ENCODE data around the gene ABLIM1. TPM values are rescaled to one million over a fixed set of nuclear protein-coding genes. Genes with fewer than 3 reads are reported as not detected.

The ABLIM1 gene
- total and polyA plus RNA-seq, 10 donors: 11.0 to 59.4 (median 38.7) TPM

- DNase-seq: no peak
- H3K4me1 ChIP-seq: peaks cover 0 to 82% (median 40%) of the 10 kb centered on the region in 6 donors
- H3K36me3 ChIP-seq: no peaks in the 10 kb centered on the region
- no peak overlapping the region for H3K4me3 ChIP-seq
- TF ChIP-seq POLR2A (IDR thresholded peaks at IDR 0.05) (no peak), CTCF (IDR thresholded peaks at IDR 0.05 in 8 of 11, conservative IDR thresholded peaks at IDR 0.05 in 3 of 11) (no peak), POLR2AphosphoS5 (IDR thresholded peaks at IDR 0.05) (no peak)
- no peaks in the 10 kb centered on the region for H3K9me3 ChIP-seq
- WGBS, 5 donors: 81 to 98% (median 90%) methylated on average over 1 of the region's 1 CpG
- peak overlapping the region in 1 of 8 donors; percentile 47 for H3K27ac ChIP-seq
- H3K27me3 ChIP-seq (replicated peaks in 1 of 7): no peaks in the 10 kb centered on the region
- intact Hi-C loops (cut with DNase I; ENCODE audit: low total_unique reads): no loop called here
Observed at GRCh38 chr10:114502074-114502473, 156.0 kb downstream of the ABLIM1 start.

GRCh38 chr10:114501650-114502049, 156.4 kb downstream of the ABLIM1 start:
- no peak for DNase-seq
- Histone ChIP-seq H3K4me1 (peaks cover 0 to 84% (median 40%) of the 10 kb centered on the region in 6 donors), H3K9me3 (no peaks in the 10 kb centered on the region), H3K27me3 (replicated peaks in 1 of 7) (no peaks in the 10 kb centered on the region), H3K4me3 (no peak overlapping the region), H3K27ac (peak overlapping the region in 1 of 8 donors; percentile 47), H3K36me3 (no peaks in the 10 kb centered on the region)
- 83 to 100% (median 92%) methylated on average over 1 of the region's 1 CpG for WGBS, 5 donors
- intact Hi-C loops (cut with DNase I; ENCODE audit: low total_unique reads): no loop called here
- no peak for TF ChIP-seq POLR2AphosphoS5 (IDR thresholded peaks at IDR 0.05)

GRCh38 chr10:114500643-114501042, 157.4 kb downstream of the ABLIM1 start:
- no peak for DNase-seq
- 80 to 98% (median 86%) methylated on average over 2 of the region's 2 CpGs for WGBS, 5 donors
- no peaks in the 10 kb centered on the region for H3K36me3 ChIP-seq
- H3K27ac ChIP-seq: peak overlapping the region in 3 of 8 donors; percentile 25 to 84 (median 82)
- intact Hi-C loops (cut with DNase I; ENCODE audit: low total_unique reads): no loop called here
- peaks cover 0 to 84% (median 39%) of the 10 kb centered on the region in 6 donors for H3K4me1 ChIP-seq
- H3K9me3 ChIP-seq: no peaks in the 10 kb centered on the region
- TF ChIP-seq POLR2A (IDR thresholded peaks at IDR 0.05) (no peak), POLR2AphosphoS5 (IDR thresholded peaks at IDR 0.05) (no peak), CTCF (IDR thresholded peaks at IDR 0.05 in 8 of 11, conservative IDR thresholded peaks at IDR 0.05 in 3 of 11) (no peak)
- no peaks in the 10 kb centered on the region for H3K27me3 ChIP-seq (replicated peaks in 1 of 7)
- H3K4me3 ChIP-seq: no peak overlapping the region

GRCh38 chr10:114499630-114500190, 158.4 kb downstream of the ABLIM1 start:
- 43 to 59% (median 46%) methylated on average over 8 of the region's 8 CpGs for WGBS, 5 donors
- peak overlapping the region in 1 of 8 donors; percentile 6 for H3K4me3 ChIP-seq
- peak; percentile 81 for DNase-seq
- TF ChIP-seq POLR2AphosphoS5 (IDR thresholded peaks at IDR 0.05): peak in 1 of 3 donors; percentile 51
- no peak for TF ChIP-seq CTCF (IDR thresholded peaks at IDR 0.05 in 8 of 11, conservative IDR thresholded peaks at IDR 0.05 in 3 of 11)
- H3K27me3 ChIP-seq (replicated peaks in 1 of 7): no peaks in the 10 kb centered on the region
- H3K27ac ChIP-seq: peak overlapping the region; percentile 5 to 90 (median 80)
- no peaks in the 10 kb centered on the region for H3K9me3 ChIP-seq
- H3K36me3 ChIP-seq: peaks cover 0 to 7% (median 0%) of the 10 kb centered on the region in 6 donors
- peaks cover 0 to 79% (median 35%) of the 10 kb centered on the region in 6 donors for H3K4me1 ChIP-seq
- intact Hi-C loops (cut with DNase I; ENCODE audit: low total_unique reads): no loop called here
